B cell (primary cell): ENCODE measurements around the gene DEFB129.

Experiments used
- CTCF ChIP-seq: fragments of 200-600 bp; IDR thresholded peaks from one replicate; pipeline ENCODE4 v1.8.0; 2022; ENCODE audit warnings: antibody characterized with exemption, mild to moderate bottlenecking
- EZH2 ChIP-seq: IDR thresholded peaks from 2 replicates; pipeline ENCODE4 v1.6.1; 2012; ENCODE audit warnings: borderline replicate concordance, low read depth, mild to moderate bottlenecking, moderate library complexity, low read length; ENCODE audit not compliant: insufficient read depth, poor library complexity, severe bottlenecking

GRCh38 chr20:235891-236290 lies 8.8 kb downstream of the DEFB129 start:
- TF ChIP-seq CTCF (no peak), EZH2 (no peak)
